ENCODE results near the gene GAGE10. TPM values are rescaled to one million over a fixed set of nuclear protein-coding genes. Genes with fewer than 3 reads are reported as not detected.
A peak's percentile ranks its signal among the peaks of the same experiment; 100 is the strongest.
"Not testable (repeated sequence)": the region's sequence is repeated elsewhere in the genome, so short reads cannot be mapped to it uniquely, and the experiment has no call there.

The GAGE10 gene
- total and polyA plus RNA-seq, 3 experiments from 2014 or later, result not detected

DNA sequence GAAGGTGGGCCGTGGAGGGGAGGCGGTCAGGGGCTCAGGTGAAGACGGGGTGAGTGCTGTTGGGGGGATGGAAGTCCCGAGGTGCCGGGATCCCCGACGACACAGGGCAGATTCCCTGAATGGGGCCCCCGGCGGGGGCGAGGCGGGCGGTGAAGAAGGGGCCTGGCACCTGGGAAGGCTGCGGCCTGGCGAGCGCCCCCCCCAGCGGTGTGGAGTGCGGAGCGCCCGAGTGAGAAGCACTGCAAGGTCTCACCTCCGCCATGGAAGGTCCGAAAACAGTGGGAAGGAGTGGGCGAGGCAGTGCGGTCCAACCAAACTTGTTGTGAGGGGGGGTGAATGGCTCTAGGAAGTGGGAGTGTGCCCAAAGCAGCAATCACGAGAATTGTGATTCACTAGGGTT, 38.0 kb downstream of the GAGE10 start:
- H3K4me1 ChIP-seq (ENCODE audit: insufficient read depth, low read length); H3K9me3 Mint-ChIP-seq; H3K36me3 ChIP-seq (ENCODE audit: insufficient read depth, low read length); H3K9me3 ChIP-seq (ENCODE audit: low read length); H3K4me3 Mint-ChIP-seq; POLR2A ChIA-PET; DNase-seq; H3K4me1 Mint-ChIP-seq; H3K27ac ChIP-seq (ENCODE audit: low read depth, low read length); H3K27me3 ChIP-seq (ENCODE audit: insufficient read depth, low read length, poor library complexity, severe bottlenecking); H3K27me3 Mint-ChIP-seq; H3K4me3 ChIP-seq (ENCODE audit: low read length); H3K27ac Mint-ChIP-seq; CTCF ChIA-PET; H3K36me3 Mint-ChIP-seq: not testable (repeated sequence)

DNA sequence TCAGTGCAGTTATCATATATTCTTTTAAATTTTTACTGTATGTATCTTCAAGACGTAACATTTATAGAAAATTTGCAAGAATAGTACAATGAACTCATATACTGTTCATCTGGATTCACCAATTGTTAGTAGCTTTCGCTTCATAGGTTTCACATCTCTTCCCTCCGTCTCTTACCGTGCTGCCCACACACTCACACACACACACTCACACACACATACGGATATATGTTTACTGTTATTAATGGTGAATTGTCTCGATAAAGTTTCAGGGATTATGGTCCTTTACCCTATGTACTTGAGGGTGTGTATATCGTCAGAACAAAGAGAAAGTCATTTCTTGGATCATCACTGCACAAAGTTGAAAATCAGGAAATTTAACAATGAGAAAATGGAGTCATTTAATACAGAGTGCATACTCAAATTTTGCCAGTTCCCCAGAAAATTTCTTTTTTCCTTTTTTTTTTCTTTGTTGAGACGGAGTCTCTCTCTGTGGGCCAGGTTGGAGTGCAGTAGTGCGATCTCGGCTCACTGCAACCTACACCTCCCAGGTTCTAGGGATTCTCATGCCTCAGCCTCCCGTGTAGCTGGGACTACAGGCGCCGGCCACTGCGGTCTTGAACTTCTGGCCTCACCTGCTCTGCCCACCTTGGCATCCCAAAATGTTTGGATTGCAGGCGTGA, 41.2 kb downstream of the GAGE10 start:
- H3K27me3 Mint-ChIP-seq; CTCF ChIA-PET; H3K27ac Mint-ChIP-seq; H3K4me3 Mint-ChIP-seq; H3K27me3 ChIP-seq (ENCODE audit: insufficient read depth, low read length, poor library complexity, severe bottlenecking); POLR2A ChIA-PET; H3K4me3 ChIP-seq (ENCODE audit: low read length); H3K36me3 ChIP-seq (ENCODE audit: insufficient read depth, low read length); DNase-seq; H3K9me3 ChIP-seq (ENCODE audit: low read length); H3K27ac ChIP-seq (ENCODE audit: low read depth, low read length); H3K4me1 Mint-ChIP-seq; H3K4me1 ChIP-seq (ENCODE audit: insufficient read depth, low read length); H3K36me3 Mint-ChIP-seq; H3K9me3 Mint-ChIP-seq: not testable (repeated sequence)

DNA sequence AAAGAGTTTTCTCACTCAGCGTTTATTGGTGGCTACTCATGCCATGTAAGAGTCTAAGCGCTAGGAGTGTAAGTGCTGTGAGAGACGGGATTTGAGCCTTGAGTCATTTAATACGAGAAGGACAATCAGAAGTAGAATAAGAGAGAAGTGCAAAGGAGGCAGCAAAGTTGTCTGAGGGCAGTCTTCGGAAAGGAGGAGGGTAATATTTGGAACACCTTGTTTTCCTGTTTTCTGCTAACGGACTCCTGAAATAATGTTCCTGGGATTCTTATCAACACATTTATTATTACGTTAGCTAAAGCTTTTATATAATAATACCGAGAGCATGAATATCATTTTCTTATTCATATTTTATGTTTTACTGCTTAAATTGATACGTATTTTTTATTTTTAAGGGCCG, 42.0 kb downstream of the GAGE10 start:
- H3K36me3 Mint-ChIP-seq; H3K4me3 Mint-ChIP-seq; H3K4me3 ChIP-seq (ENCODE audit: low read length); H3K4me1 Mint-ChIP-seq; CTCF ChIA-PET; H3K27me3 ChIP-seq (ENCODE audit: insufficient read depth, low read length, poor library complexity, severe bottlenecking); H3K9me3 Mint-ChIP-seq; H3K27ac ChIP-seq (ENCODE audit: low read depth, low read length); H3K4me1 ChIP-seq (ENCODE audit: insufficient read depth, low read length); H3K27me3 Mint-ChIP-seq; H3K9me3 ChIP-seq (ENCODE audit: low read length); DNase-seq; H3K36me3 ChIP-seq (ENCODE audit: insufficient read depth, low read length); POLR2A ChIA-PET; H3K27ac Mint-ChIP-seq: not testable (repeated sequence)

GRCh38 chrX:49346150-49346549, 42.7 kb downstream of the GAGE10 start:
- H3K9me3 Mint-ChIP-seq; H3K27ac ChIP-seq (ENCODE audit: low read depth, low read length); H3K27me3 ChIP-seq (ENCODE audit: insufficient read depth, low read length, poor library complexity, severe bottlenecking); H3K27me3 Mint-ChIP-seq; POLR2A ChIA-PET; H3K4me1 ChIP-seq (ENCODE audit: insufficient read depth, low read length); H3K4me1 Mint-ChIP-seq; H3K27ac Mint-ChIP-seq; H3K36me3 ChIP-seq (ENCODE audit: insufficient read depth, low read length); H3K36me3 Mint-ChIP-seq; H3K4me3 Mint-ChIP-seq; H3K4me3 ChIP-seq (ENCODE audit: low read length); H3K9me3 ChIP-seq (ENCODE audit: low read length); CTCF ChIA-PET: not testable (repeated sequence)
- peak in 1 of 5 donors; percentile 6 for DNase-seq

Other genes with a start within 250 kb of the GAGE10 start
- gene CCDC120, start 244.6 kb upstream of the GAGE10 start, total RNA-seq, result 1 to 10 TPM; 5.1 to 5.4 TPM
- 1.5 TPM for gene CCDC120, start 244.6 kb upstream of the GAGE10 start, polyA plus RNA-seq
- gene PRAF2, start 229.6 kb upstream of the GAGE10 start, total RNA-seq, result 10 to 100 TPM; 13.1 to 14.5 TPM
- gene PRAF2, start 229.6 kb upstream of the GAGE10 start, polyA plus RNA-seq, result 62.6 TPM
- gene WDR45, start 223.8 kb upstream of the GAGE10 start, total RNA-seq, result 10 to 100 TPM; 41.4 to 46.2 TPM
- gene WDR45, start 223.8 kb upstream of the GAGE10 start, polyA plus RNA-seq, result 56.9 TPM
- 10 to 100 TPM; 20.4 to 23.3 TPM for gene GPKOW, start 179.9 kb upstream of the GAGE10 start, total RNA-seq
- gene GPKOW, start 179.9 kb upstream of the GAGE10 start, polyA plus RNA-seq, result 31.8 TPM
- 1 to 10 TPM; 1.4 TPM for gene MAGIX, start 140.9 kb upstream of the GAGE10 start, total RNA-seq
- gene MAGIX, start 140.9 kb upstream of the GAGE10 start, polyA plus RNA-seq, result 0.25 TPM
- 10 to 100 TPM; 95.2 to 98.1 TPM for gene PLP2, start 131.7 kb upstream of the GAGE10 start, total RNA-seq
- 160 TPM for gene PLP2, start 131.7 kb upstream of the GAGE10 start, polyA plus RNA-seq
- gene PRICKLE3, start 117.3 kb upstream of the GAGE10 start, total RNA-seq, result 10 to 100 TPM; 13.3 to 13.5 TPM
- 3.0 TPM for gene PRICKLE3, start 117.3 kb upstream of the GAGE10 start, polyA plus RNA-seq
- 1 to 10 TPM; 1.9 to 2.5 TPM for gene SYP, start 103.5 kb upstream of the GAGE10 start, total RNA-seq
- 0.25 TPM for gene SYP, start 103.5 kb upstream of the GAGE10 start, polyA plus RNA-seq
- gene CACNA1F, start 70.3 kb upstream of the GAGE10 start, total RNA-seq, result under 1 TPM; 0.24 to 0.61 TPM
- gene CACNA1F, start 70.3 kb upstream of the GAGE10 start, polyA plus RNA-seq, result not detected
- gene CCDC22, start 68.2 kb upstream of the GAGE10 start, total RNA-seq, result 10 to 100 TPM; 22.7 to 24.8 TPM
- gene CCDC22, start 68.2 kb upstream of the GAGE10 start, polyA plus RNA-seq, result 30.7 TPM
- 10 to 100 TPM; 10.5 to 11.2 TPM for gene FOXP3, start 38.9 kb upstream of the GAGE10 start, total RNA-seq
- 1.6 TPM for gene FOXP3, start 38.9 kb upstream of the GAGE10 start, polyA plus RNA-seq
- 1 to 10 TPM; 4.5 to 6.0 TPM for gene PPP1R3F, start 33.9 kb upstream of the GAGE10 start, total RNA-seq
- gene PPP1R3F, start 33.9 kb upstream of the GAGE10 start, polyA plus RNA-seq, result 8.1 TPM
- gene GAGE12J, start 18.4 kb downstream of the GAGE10 start, total RNA-seq, result not detected
- not detected for gene GAGE12J, start 18.4 kb downstream of the GAGE10 start, polyA plus RNA-seq
- not detected for gene GAGE13, start 27.9 kb downstream of the GAGE10 start, total RNA-seq
- gene GAGE13, start 27.9 kb downstream of the GAGE10 start, polyA plus RNA-seq, result not detected
- gene GAGE12C, start 228.5 kb downstream of the GAGE10 start, total RNA-seq, result not detected
- gene GAGE12C, start 228.5 kb downstream of the GAGE10 start, polyA plus RNA-seq, result not detected
- not detected for gene GAGE12D, start 238.1 kb downstream of the GAGE10 start, total RNA-seq
- gene GAGE12D, start 238.1 kb downstream of the GAGE10 start, polyA plus RNA-seq, result not detected
- gene GAGE12E, start 247.6 kb downstream of the GAGE10 start, total RNA-seq, result not detected
- not detected for gene GAGE12E, start 247.6 kb downstream of the GAGE10 start, polyA plus RNA-seq